Stimulated activated CD4-positive, alpha-beta T cell treated with anti-CD3 and anti-CD28 coated beads, Interleukin-1b, Interleukin-23, amount 100 ng/mL, for 48 hours (primary cell): Measurements from ENCODE around the gene FOXJ2.
"Not testable (repeated sequence)": the region's sequence is repeated elsewhere in the genome, so short reads cannot be mapped to it uniquely, and the experiment has no call there.

Experiments
- DNase-seq: peaks from one replicate; pipeline ENCODE4 v3.0.0-alpha.2; 2020

FOXJ2 gene

GRCh38 chr12:8071820-8072219 lies 39.3 kb downstream of the FOXJ2 start:
- DNase-seq: not testable (repeated sequence)

- DNase-seq: no peak
Observed at GRCh38 chr12:8075935-8076334, 43.4 kb downstream of the FOXJ2 start.

DNA sequence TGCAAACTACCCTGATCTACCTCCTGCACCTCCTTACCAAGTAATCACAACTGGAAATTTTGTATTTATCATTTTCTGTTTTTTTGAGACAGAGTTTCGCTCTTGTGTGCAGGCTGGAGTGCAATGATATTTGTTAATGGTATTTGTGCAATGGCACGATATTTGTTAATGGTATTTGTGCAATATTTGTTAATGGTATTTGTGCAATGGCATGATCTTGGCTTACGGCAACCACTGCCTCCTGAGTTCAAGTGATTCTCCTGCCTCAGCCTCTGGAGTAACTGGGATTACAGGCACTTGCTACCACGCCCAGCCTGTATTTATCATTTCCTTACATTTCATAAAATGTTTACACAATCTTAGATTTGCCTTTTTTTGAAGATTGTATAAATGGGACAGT lies 43.9 kb downstream of the FOXJ2 start:
- DNase-seq: no peak

- DNase-seq: no peak
Observed at GRCh38 chr12:8077207-8077606, 44.7 kb downstream of the FOXJ2 start.

GRCh38 chr12:8078398-8078797 lies 45.9 kb downstream of the FOXJ2 start:
- peak; percentile 58 for DNase-seq

DNA sequence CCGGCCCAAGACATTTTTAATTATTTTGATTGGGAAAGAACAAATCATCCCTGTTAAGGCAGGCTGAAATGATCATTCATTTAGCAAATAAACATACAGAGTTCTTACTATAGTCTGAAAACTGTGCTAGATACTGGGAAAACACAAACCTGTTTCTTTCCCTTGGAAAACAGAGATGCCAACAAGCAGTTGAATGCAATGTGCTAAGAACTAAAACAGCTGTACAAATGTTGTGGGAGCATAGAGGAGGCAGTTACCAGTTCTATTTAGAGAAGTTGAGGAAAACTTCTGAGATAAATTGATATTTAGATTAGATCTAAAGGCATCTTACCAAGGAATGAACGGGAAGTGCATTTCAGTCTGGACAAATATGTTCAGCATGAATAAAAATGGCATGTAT lies 46.4 kb downstream of the FOXJ2 start:
- no peak for DNase-seq

- no peak for DNase-seq
Observed at GRCh38 chr12:8080120-8080519, 47.6 kb downstream of the FOXJ2 start.

DNA sequence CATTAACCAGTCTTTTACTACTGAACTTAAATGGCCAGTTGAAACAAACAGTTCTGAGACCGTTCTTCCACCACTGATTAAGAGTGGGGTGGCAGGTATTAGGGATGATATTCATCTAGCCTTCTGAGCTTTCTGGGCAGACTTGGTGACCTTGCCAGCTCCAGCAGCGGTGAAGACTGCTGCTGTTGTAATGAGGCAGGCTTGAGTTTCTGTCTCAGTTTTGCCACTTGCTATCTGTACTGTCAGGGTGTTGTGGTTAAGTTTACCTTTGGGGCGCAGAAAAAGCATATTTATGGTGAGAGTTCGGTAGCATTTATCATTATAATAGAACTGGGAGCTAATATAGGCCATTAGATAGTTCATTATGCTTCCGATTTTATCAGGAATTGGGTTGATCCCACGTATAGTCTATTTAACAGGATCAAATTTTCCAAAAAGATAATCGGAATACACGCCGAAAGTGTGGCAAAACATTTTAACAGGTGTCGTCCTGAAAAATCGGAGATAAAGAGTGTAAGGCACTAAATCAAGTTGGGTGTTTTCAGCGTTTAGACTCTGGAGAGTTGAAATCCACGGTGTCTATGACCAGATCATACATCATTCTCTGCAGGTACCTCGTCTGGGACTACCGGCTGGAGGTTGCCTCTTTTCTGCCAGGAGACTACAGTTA lies 48.9 kb downstream of the FOXJ2 start:
- DNase-seq: peak; percentile 29

- no peak for DNase-seq
Observed at GRCh38 chr12:8082808-8083100, 50.2 kb downstream of the FOXJ2 start.

- DNase-seq: peak; percentile 46
Observed at GRCh38 chr12:8084351-8084750, 51.8 kb downstream of the FOXJ2 start.

- no peak for DNase-seq
Observed at GRCh38 chr12:8087666-8088065, 55.1 kb downstream of the FOXJ2 start.

DNA sequence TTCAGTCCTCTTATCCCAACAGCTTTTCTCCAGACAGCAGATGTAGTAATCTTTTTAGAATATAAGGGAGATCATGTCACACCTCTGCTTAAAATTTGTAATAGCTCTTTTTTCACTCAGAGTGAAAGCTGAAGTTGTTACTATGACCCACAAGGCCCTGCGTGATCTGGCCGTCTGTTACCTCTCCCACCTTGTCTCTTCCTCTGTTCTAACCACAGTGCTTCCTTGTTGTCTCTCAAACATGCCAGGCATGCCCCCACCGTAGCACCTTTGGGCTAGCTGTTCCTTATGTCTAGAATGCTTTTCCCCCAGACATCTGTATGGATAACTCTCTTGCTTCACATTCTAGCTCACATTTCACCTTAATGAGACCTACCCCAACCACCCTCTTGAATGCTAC lies 56.1 kb downstream of the FOXJ2 start:
- DNase-seq: peak; percentile 39

DNA sequence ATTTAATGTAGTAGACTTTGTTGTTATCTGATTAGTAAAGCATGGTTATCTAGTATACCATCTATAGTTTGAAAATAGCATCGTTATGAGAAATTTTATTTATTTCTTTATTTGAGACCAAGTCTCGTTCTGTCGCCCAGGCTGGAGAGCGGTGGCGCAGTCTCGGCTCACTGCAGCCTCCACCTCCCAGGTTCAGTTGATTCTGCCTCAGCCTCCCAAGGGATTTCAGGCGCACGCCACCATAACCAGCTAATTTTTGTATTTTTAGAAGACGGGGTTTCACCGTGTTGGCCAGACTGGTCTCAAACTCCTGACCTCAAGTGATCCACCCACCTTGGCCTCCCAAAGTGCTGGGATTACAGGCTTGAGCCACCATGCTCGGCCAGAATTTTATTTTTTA lies 56.8 kb downstream of the FOXJ2 start:
- DNase-seq: not testable (repeated sequence)

GRCh38 chr12:8089716-8090115 lies 57.2 kb downstream of the FOXJ2 start:
- no peak for DNase-seq

- DNase-seq: no peak
Observed at GRCh38 chr12:8093291-8093690, 60.8 kb downstream of the FOXJ2 start.

DNA sequence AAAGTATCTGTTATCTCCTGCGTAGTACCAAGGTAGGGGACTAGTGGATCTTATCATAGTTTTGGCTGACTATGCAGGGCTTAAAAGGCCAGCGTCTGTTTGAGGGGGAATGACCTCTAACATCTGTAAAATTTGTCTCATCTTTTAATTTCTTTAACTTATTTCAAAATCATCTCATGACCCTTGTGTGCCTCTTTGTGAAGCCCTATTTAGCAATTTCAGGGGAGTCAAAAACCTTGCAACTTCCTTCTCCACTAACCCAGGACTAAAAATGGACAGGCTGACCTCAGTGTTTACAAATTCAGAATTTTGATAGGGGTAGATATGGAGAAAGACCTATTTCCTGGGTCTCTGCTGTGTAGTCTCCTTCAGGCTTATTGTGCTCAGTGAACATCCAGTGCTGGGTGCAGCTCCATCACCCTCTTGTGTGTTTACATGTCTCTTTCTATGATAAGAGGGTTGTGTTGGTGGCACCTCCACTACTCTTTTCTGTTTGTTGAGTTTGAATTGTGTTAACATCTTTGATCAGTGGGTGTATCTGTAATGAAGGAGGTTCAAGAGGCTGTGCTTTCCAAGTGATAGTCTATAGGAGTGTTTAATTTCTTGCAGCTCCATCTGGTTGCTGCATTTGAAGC lies 63.9 kb downstream of the FOXJ2 start:
- DNase-seq: no peak

DNA sequence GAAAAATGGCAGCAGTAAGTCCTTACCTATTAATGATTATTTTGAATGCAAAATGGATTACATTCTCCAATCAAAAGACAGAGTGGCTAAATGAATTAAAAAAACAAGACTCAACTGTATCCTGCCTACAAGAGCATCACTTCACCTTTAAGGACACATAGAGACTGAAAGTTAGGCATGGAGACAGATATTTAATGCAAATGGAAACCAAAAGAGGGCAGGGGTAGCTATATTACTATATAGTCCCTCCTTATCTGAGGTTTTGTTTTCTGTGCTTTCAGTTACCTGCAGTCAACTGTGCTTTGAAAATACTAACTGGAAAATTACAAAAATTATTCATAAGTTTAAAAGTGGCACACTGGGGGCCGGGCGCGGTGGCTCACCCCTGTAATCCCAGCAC lies 66.7 kb downstream of the FOXJ2 start:
- no peak for DNase-seq
